HG03342 (cell line): ENCODE results near the gene MTHFD1.
A peak's percentile ranks its signal among the peaks of the same experiment; 100 is the strongest.

Source experiments
- ATAC-seq: cut with Tn5 transposase; IDR thresholded peaks from one replicate; pipeline ENCODE4 v1.9.1; 2021; ENCODE audit warnings: mild to moderate bottlenecking, moderate library complexity; ENCODE audit not compliant: unreplicated experiment

Gene MTHFD1

DNA sequence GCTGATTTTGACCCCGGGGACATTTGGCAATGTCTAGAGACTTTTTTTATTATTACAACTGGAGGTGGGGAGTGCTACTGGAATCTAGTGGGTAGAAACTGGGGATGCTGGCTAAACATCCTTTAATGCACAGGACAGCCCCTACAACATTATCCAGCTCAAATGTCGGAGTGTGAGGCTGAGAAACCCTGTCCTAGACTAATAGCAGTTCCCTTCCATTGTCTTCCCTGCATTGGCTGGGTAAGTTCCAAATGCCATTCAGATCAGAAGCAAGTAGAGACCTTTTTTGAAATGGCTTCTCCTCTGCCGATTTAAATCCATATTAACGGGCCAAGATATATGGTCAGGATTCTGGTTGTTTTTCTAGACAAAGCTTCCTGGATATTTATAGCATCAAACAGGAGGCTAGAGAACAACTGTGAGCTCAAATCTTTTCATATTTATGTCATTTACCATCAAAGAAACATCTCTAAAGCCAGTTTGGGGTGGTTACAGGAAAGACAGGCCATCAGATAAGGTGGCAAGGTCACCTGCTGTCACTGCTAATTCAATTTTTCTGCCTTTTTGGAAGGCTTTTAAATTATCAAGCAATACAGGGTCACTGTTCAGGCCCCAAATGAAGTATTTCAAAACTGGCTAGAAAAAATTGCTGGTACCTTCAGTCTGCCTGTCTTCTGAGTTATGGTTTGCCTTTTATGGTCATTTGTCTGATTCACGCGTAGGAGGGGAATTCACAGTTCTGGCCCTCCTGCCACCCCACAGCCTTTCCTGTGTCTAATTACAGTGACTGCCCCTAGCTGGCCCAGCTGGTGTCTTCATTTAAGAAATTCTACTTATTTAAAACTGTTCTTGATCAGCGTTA lies 57.1 kb downstream of the MTHFD1 start:
- peak; percentile 96 for ATAC-seq

DNA sequence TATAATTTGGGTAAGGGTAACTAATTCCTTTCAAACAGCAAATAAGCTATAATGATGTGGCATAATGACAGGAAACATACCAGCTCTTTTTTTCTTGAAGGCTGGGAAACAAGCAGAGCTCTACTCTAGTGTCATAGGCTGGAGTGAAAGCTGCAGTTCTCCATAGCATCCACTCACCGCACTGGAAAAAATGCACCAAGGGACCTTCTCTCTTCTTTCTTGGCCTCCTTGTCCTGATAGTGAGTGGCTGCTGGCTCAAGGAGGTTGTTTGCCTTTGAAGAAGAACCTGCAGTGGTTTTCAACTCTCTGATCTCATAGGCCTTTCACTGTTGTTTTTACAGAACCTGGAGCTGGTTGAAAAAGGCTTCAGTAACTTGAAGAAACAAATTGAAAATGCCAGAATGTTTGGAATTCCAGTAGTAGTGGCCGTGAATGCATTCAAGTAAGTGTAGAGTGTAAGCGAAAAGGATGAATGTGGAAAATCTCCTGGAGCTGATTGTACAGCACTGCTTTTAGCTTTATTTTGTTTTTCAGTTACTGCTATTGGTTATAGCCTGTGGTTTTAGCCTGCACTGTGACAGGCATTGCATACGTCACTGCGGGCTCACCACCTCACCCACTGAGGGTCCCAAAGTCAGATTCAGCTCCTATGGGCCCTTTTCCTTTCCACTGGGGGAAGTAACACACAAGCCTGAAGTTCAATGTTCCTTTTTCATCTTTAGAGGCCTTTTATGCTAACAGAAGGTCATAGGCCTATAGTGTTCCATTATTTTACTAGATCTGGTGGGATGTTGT lies 59.9 kb downstream of the MTHFD1 start:
- no peak for ATAC-seq

DNA sequence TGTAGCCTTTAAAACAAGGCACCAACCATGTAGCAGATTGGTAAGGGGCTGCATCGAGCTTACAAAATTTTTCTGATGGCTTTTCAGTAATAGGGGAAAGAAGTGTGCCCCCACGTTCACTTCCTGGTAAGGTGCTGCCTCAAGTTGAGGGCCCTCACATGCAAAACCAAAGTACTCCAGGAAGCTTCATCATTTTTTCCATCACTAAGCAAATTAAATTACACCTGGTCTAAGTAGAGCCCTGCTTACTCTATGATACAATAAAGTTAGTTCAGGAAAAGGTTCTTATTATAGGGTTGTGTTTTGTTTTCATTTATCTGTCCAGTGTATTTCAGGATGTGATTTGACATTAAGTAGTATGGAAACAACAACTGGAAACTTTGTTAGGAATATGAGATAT lies 62.1 kb downstream of the MTHFD1 start:
- ATAC-seq: no peak

DNA sequence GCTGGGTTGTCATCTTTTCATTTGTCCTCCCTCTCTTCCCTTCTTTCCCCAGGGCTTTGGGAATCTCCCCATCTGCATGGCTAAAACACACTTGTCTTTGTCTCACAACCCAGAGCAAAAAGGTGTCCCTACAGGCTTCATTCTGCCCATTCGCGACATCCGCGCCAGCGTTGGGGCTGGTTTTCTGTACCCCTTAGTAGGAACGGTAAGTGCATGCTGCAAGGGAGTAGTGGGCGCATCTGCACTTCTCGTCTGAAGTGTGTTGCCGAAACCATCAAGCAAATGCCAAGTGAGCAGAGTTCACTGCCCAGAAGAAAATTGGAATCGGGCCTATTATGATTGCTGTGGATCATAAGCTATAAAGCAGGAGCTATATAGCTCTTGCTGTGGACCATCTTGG lies 66.5 kb downstream of the MTHFD1 start:
- ATAC-seq: no peak

DNA sequence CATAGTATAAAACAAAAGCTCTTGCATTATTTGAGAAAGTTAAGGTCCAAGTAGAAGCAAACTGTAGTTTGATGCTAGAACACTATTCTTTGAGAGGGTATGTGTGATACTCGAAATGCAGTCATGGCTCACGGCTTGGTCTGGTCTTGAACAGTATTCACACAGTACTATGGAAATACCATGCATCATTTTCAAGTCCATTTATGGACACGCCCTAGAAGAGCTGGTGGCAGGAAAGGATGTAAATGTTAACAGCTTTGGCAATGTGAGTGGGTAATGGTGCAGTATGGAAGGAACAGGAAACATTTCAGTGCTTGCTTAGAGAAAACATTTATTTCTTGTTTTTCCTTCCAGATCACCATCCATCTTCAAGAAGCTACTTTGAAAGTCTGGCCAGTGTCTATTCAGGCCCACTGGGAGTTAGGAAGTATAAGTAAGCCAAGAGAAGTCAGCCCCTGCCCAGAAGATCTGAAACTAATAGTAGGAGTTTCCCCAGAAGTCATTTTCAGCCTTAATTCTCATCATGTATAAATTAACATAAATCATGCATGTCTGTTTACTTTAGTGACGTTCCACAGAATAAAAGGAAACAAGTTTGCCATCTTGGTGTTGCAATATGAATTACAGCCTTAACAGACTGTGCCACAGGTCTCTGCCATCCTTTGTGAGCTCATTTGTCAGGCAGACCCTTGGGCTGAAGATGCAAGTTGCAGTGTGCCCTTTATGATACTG lies 71.4 kb downstream of the MTHFD1 start:
- no peak for ATAC-seq

DNA sequence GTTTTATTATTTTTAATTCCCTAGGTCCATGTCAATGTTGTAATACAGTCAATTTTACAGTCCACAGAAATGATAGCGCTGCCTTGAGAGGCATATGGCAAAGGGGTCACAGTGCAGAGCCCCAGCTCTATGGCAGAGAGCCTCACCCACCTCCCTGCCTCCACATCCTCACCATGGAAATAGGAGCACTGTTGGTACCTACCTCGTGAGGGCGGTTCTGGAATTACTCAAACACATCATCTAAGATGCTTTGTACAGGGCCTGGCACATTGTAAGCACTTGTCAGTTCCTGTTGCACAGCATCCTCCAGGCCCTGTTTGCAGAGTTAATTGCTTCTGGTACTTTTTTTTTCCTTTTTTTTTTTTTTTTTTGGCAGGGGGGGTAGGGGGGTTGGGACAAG lies 73.1 kb downstream of the MTHFD1 start:
- no peak for ATAC-seq

DNA sequence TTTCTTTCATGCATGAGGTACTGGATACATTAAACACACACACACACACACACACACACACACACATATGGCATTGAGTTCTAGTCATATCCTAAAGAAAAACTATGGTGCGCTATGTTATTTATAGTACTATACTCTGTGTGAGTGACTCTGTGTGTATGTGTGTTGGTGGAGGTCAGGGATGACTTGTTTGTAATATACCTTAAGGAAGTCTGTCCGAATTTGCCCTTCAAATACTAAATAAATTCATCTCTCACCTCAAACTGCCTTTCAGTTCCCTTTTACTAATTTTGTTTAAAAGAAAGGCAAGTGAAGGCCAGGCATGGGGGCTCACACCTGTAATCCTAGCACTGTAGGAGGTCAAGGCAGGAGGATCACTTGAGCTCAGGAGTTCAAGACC lies 75.0 kb downstream of the MTHFD1 start:
- no peak for ATAC-seq

DNA sequence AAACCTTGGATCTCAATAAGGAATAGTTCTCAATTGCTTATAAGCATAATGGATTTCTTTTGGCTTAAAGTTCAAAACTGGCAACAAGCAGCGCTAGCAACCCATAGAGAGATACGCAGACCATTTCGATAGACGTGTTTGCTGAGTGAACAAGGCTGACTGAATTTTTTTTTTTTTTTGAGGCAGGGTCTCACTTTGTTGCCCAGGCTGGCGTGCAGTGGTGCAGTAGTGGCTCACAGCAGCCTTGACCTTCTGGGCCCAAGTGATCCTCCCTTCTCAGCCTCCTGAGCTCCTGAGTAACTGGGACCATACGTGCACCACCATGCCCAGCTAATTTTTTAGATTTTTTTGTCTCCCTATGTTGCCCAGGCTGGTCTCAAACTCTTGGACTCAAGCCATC lies 75.7 kb downstream of the MTHFD1 start:
- no peak for ATAC-seq

DNA sequence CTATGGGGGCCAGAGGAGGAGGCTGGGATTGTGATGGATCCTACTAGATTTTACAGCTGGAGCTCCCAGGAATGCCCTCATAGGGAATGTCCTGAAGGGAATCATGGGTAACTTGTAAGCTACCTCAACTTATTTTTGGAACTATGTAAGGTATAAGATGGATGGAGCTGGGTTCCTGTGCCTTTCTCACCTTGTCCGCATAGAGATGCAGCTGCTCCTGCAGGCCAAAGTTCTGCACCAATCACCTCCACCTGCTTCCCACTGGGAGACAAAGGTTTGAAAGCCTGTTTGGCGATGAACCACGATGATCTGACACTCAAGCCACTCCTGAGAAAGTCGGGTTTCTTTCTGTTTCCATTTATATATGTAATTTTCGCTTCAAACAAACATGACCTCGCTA lies 76.5 kb downstream of the MTHFD1 start:
- peak; percentile 14 for ATAC-seq

DNA sequence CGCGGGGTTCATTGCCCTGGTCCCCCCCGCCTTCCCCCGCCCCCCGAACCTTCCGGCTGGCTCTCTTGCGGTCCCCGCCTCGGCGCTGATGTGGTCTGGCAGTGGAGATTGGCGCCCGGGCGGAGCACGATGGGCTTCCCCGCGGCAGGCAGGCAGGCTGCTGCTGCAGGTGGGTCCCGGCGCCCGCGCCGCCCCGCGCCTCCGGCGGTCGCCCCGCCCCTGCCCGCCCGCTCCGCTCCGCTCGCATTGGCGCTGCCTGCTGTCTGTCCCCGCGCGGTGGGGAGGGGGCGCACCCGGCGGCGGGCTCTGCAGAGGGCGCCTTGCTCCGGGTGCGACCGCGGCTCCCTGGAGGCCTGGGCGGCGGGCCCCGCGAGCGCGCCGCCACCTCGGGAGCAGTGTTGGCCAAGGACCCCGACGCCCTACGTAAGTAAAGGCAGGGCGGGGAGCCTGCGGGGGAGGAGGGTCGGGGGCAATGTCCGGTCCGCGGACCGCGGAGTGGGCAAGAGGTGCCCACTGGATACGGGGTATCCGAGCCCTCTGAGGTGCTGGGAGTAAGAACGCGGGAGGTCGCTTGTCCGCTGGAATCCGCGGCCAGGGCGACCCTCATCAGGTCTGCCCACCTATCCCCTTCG lies 77.2 kb downstream of the MTHFD1 start, which contains the start of gene AKAP5:
Gene AKAP5 (plus strand): TSS at position 309 of the 632 bp plus-strand sequence. CDS start 2,896 bp downstream, outside the sequence.
- peak; percentile 66 for ATAC-seq

DNA sequence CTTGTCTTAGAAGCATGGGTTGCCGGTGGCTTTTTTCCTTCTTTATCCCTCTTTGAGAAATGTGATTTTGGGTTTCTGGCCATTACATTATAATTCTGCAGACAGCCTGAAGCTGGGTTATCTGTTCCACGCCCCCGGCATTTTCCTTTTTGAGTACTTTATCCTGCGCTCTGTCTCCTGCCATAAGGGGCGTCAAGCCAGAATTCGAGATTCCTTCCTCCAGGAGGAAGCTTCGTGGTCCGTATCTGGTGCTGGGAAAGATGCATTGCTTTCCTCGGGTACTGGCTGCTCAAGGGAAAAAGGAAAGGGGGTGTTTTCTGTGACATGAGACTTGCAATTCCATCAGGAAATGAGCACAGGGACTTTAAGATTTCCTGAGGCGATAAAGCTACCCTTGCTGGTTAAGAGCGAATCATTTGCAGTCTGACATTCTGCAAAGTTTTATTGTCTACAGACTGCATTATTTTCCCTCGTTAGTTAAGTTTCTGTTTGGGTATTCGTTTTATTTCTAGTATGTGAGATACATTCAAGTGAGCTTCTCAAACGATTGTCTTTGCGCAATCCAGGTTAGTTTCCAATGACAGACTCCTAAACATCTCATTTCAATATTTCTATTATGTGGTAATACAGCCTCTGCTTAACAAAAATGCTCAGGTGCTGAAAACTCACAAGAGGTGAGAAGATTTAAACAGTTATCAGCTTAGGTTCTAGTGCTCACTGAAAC lies 77.8 kb downstream of the MTHFD1 start:
- ATAC-seq: no peak

DNA sequence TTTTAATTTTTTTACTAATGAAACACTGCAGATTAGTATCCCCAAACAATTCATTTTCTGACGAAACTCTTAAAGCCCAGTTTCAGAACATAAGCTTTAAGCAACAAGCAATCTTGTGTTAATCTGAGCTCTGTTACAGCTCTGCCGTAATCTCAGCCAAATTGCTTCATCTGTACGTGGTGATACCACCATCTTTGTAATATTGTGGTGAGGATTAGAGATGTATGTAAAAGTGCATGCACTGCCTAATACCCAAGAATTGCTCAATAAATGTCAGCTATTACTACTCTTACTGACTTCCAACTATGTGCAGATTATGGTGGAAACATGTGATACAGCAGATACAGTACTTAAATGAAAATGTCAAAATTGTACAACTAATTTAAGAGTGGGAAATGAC lies 78.9 kb downstream of the MTHFD1 start:
- ATAC-seq: no peak

DNA sequence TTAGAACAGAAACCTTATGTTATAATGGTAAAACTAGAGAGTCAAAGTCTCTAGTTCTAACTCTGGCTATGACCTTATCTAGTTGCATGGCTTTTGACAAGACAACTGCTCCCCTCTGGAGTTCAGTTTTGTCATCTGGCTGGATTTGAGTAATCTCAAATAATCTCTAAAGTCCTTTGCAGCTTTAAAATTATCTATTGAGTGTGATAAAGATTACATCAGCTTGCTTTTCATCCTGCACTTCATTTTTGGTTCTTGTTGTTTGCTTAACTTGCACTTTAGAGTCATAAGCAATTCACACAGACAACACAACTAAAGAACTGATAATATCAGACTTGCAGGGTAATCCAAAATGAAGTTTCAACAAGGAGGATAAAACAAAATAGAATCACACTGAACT lies 79.4 kb downstream of the MTHFD1 start:
- no peak for ATAC-seq

DNA sequence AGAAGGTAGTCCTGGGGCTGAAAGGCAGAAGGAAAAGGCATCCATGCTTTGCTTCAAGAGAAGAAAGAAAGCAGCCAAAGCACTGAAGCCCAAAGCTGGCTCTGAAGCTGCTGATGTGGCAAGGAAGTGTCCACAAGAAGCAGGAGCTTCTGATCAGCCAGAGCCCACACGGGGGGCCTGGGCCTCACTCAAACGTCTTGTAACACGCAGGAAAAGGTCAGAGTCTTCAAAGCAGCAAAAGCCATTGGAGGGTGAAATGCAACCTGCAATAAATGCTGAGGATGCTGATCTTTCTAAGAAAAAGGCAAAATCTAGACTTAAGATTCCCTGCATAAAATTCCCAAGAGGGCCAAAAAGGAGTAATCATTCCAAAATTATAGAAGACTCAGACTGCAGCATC lies 80.3 kb downstream of the MTHFD1 start:
- ATAC-seq: no peak

DNA sequence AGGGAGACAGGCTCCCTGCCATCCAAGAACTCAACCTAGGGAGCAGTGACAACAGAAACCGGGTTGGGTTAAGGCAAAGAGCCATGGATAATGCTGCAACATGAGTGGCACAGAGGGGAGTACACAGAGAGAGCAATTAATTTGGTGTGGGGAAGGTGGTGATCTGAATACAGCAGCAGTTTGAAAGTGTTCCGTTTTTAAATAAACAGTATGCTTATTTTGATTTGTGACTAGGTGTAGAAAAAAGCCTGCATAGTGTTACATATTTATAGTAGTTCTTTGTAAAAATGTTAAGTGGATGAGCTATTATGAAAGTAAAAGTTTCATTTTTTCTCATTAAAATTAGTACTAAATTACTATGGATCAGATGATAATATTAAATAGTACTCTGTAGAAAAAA lies 85.9 kb downstream of the MTHFD1 start:
- no peak for ATAC-seq

DNA sequence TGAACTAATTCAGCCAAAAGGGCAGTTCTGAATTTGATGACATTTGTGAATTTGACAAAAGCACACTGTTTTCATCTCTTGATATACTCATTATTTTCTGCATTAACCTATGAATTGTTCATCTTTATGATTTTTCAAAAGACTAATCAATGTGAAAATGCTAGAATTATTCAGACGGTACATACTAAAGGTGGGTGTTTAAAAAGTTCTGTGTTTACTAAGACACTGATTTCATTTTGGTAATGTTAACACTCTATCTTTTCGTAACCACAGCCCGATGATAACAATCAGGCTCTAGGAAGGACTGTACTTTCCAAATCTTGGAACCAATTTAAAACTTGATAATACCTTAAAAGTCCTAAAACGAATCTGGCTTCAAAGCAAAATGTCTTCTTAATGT lies 86.5 kb downstream of the MTHFD1 start:
- no peak for ATAC-seq

DNA sequence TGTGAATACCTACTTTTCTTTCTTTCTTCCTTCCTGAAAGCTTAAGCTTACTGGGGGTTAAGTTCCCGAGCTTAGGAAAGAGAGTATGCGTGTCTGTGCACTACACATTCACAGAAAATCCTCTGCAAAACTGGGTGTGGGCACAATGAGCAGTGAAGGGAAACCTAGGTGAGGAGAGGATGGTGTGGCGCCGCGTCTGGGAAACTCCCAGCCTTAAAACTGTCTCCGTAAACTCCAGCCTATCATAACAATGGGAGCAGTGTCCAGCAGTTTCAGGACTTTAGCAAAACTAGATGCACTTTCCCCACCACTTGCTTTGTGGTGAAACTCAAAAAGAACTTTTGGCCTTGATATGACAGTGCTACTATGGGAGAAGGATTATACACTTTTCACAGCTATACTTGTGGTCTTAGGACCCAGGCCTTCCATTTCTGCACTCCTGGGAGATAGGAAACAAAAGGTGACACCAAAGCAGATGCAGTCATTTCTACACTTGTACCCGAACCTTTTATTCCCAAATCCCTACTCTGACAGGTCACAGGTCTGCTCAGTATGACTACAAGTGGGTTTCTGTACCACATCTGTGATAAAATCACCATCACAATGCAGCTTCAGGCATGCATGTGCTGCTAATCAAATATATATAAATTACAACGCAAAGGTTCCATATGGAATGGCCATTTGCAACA lies 87.6 kb downstream of the MTHFD1 start:
- no peak for ATAC-seq

DNA sequence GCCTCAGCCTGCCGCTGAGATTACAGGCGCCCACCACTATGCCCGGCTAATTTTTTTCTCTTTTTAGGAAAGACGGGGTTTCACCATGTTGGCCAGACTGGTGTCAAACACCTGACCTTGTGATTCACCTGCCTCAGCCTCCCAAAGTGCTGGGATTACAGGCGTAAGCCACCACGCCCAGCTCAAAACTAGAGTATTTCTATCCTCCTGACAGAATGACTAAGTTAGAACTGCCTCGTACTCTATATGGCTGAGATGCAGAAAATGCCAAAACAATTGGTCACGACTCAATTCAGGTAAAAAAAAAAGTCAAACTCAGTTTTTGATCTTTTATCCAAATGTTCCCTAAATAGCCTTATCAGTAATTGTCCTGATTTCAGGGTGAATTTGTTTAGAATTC lies 88.3 kb downstream of the MTHFD1 start:
- ATAC-seq: no peak

DNA sequence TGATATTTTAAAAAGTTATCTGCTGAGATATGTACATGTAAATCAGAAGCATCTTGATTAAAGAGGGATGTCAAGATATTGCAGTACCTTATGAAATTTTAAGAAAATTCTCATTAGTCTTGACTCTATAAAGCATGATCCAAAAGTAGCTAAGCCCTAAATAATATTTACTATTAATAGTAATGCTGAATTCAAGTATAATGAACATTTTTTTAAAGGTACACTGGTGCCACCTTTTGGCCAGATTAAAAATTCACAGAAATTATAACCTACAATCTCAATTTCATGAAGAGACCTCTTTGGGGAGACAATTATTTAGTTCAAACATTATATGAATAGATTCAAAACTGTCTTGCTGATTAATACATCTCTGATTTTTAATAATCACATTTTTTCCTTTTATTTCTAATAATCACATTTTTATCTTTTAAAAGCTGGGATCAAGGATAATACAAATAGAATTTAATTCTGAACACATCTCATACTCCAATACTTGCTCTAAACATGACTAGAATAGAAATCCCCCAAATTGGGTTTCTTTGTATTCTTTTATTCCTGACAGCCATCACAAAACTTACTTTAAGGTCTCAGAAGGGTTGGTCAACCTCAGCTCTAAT lies 90.6 kb downstream of the MTHFD1 start:
- ATAC-seq: no peak
